Measurements from ENCODE around the gene ALOX5. TPM values are rescaled to one million over a fixed set of nuclear protein-coding genes. Genes with fewer than 3 reads are reported as not detected.
"Not testable (repeated sequence)": the region's sequence is repeated elsewhere in the genome, so short reads cannot be mapped to it uniquely, and the experiment has no call there.

ALOX5 gene
- total and polyA plus RNA-seq, 2 of the 4 experiments (the other 2 are of a cell fraction) = not detected

- no CpG with 5 or more reads among the region's 2 CpGs for WGBS, 2 experiments (ENCODE audit: extremely low coverage in 2 of 2, insufficient read length in 1 of 2)
- H3K4me3 ChIP-seq (ENCODE audit: insufficient read depth, low read depth, low read length); POLR2A ChIA-PET (ENCODE audit: unreplicated experiment); H3K56ac ChIP-seq (ENCODE audit: extremely low read depth, insufficient read depth, low read length); H3K9me3 ChIP-seq (ENCODE audit: control insufficient read depth, insufficient read depth, low read length); H3K14ac ChIP-seq (replicated peaks; ENCODE audit: low read depth, low read length); H3K4ac ChIP-seq (ENCODE audit: low read depth, low read length); H4K8ac ChIP-seq (ENCODE audit: low read depth in 2 of 2, low read length in 2 of 2); H4K20me1 ChIP-seq (ENCODE audit: insufficient read depth, low read length); H3K36me3 ChIP-seq (ENCODE audit: control insufficient read depth, insufficient read depth, low read length); H3K9ac ChIP-seq (ENCODE audit: low read depth, low read length); DNase-seq; H3K4me1 ChIP-seq (ENCODE audit: control insufficient read depth, insufficient read depth, low read length); H4K91ac ChIP-seq (ENCODE audit: insufficient read depth, low read depth, low read length); H3K23ac ChIP-seq (ENCODE audit: low read depth, low read length); H3K27ac ChIP-seq (ENCODE audit: insufficient read depth, low read length); dilution Hi-C loops (cut with HindIII; ENCODE audit: low sequenced_read_pairs, unreplicated experiment); H3K9me1 ChIP-seq (ENCODE audit: insufficient read depth, low read length); H2AK9ac ChIP-seq (replicated peaks; ENCODE audit: low read depth, low read length, poor library complexity); H2BK20ac ChIP-seq (ENCODE audit: low read depth, low read length); H2BK15ac ChIP-seq (ENCODE audit: low read depth, low read length); H3K79me1 ChIP-seq (ENCODE audit: low read depth in 1 of 2, low read length in 2 of 2); H3K27me3 ChIP-seq (ENCODE audit: control insufficient read depth, insufficient read depth, low read length); H2AK5ac ChIP-seq (ENCODE audit: low read depth, low read length); CTCF ChIA-PET; H2BK5ac ChIP-seq (ENCODE audit: low read depth, low read length, poor library complexity, severe bottlenecking); H2AFZ ChIP-seq (replicated peaks; ENCODE audit: low read length, poor library complexity); H3K4me2 ChIP-seq (ENCODE audit: low read depth, low read length); H2BK120ac ChIP-seq (ENCODE audit: low read depth, low read length); BruUV-seq (replicated peaks); ATAC-seq (ENCODE audit: low read depth); in situ Hi-C loops (cut with MboI; ENCODE audit: low sequenced_read_pairs); H3K18ac ChIP-seq (ENCODE audit: low read depth, low read length); H4K5ac ChIP-seq (ENCODE audit: low read depth, low read length): not testable (repeated sequence)
- intact Hi-C loops (cut with micrococcal nuclease) = loop anchor here (10.0 kb wide), 1 partner anchor 115 kb away; no protein-coding TSS in a partner anchor
These were observed 15.7 kb downstream of the ALOX5 start for GRCh38 chr10:45389671-45390070.

DNA sequence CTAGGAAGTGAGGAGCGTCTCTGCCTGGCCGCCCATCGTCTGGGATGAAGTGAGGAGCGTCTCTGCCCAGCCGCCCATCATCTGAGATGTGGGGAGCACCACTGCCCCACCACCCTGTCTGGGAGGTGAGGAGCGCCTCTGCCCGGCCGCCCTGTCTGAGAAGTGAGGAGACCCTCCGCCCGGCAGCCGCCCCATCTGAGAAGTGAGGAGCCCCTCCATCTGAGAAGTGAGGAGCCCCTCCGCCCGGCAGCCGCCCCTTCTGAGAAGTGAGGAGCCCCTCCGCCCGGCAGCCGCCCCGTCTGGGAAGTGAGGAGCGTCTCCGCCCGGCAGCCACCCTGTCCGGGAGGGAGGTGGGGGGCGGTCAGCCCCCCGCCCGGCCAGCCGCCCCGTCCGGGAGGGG, 17.6 kb downstream of the ALOX5 start:
- H3K56ac ChIP-seq (ENCODE audit: extremely low read depth, insufficient read depth, low read length); CTCF ChIA-PET; H3K14ac ChIP-seq (replicated peaks; ENCODE audit: low read depth, low read length); in situ Hi-C loops (cut with MboI; ENCODE audit: low sequenced_read_pairs); H3K9ac ChIP-seq (ENCODE audit: low read depth, low read length); dilution Hi-C loops (cut with HindIII; ENCODE audit: low sequenced_read_pairs, unreplicated experiment); H2BK15ac ChIP-seq (ENCODE audit: low read depth, low read length); H3K4ac ChIP-seq (ENCODE audit: low read depth, low read length); H3K23ac ChIP-seq (ENCODE audit: low read depth, low read length); H4K8ac ChIP-seq (ENCODE audit: low read depth in 2 of 2, low read length in 2 of 2); H4K5ac ChIP-seq (ENCODE audit: low read depth, low read length); POLR2A ChIA-PET (ENCODE audit: unreplicated experiment); H4K20me1 ChIP-seq (ENCODE audit: insufficient read depth, low read length); H3K9me1 ChIP-seq (ENCODE audit: insufficient read depth, low read length); H2BK120ac ChIP-seq (ENCODE audit: low read depth, low read length); H3K27ac ChIP-seq (ENCODE audit: insufficient read depth, low read length); DNase-seq; H2AK9ac ChIP-seq (replicated peaks; ENCODE audit: low read depth, low read length, poor library complexity); H3K18ac ChIP-seq (ENCODE audit: low read depth, low read length); ATAC-seq (ENCODE audit: low read depth); H2AK5ac ChIP-seq (ENCODE audit: low read depth, low read length); BruUV-seq (replicated peaks); H3K4me3 ChIP-seq (ENCODE audit: insufficient read depth, low read depth, low read length); H3K79me1 ChIP-seq (ENCODE audit: low read depth in 1 of 2, low read length in 2 of 2); H4K91ac ChIP-seq (ENCODE audit: insufficient read depth, low read depth, low read length); H3K36me3 ChIP-seq (ENCODE audit: control insufficient read depth, insufficient read depth, low read length); H3K4me1 ChIP-seq (ENCODE audit: control insufficient read depth, insufficient read depth, low read length); H3K4me2 ChIP-seq (ENCODE audit: low read depth, low read length); H3K27me3 ChIP-seq (ENCODE audit: control insufficient read depth, insufficient read depth, low read length); intact Hi-C loops (cut with micrococcal nuclease); H3K9me3 ChIP-seq (ENCODE audit: control insufficient read depth, insufficient read depth, low read length); H2BK5ac ChIP-seq (ENCODE audit: low read depth, low read length, poor library complexity, severe bottlenecking); H2BK20ac ChIP-seq (ENCODE audit: low read depth, low read length); H2AFZ ChIP-seq (replicated peaks; ENCODE audit: low read length, poor library complexity): not testable (repeated sequence)
- no CpG with 5 or more reads among the region's 28 CpGs for WGBS, 2 experiments (ENCODE audit: extremely low coverage in 2 of 2, insufficient read length in 1 of 2)

Measured in IMR-90 (cell line).